Cerebellar cortex (tissue), 1 donor: ENCODE results near the gene PSMC1.
A peak's percentile ranks its signal among the peaks of the same experiment; 100 is the strongest.
"Not testable (repeated sequence)": the region's sequence is repeated elsewhere in the genome, so short reads cannot be mapped to it uniquely, and the experiment has no call there.

ENCODE experiments used
- DNase-seq: peaks from one replicate; pipeline ENCODE4 v3.0.0-alpha.2; 2015; ENCODE audit warnings: low spot score

PSMC1 gene

GRCh38 chr14:90256354-90257131 is at the start of gene PSMC1:
TSS of gene PSMC1 (plus strand) at chr14:90256553. CDS start at chr14:90256598, 45 bp downstream.
- DNase-seq, result peak; percentile 93

- DNase-seq, result no peak
Observed at GRCh38 chr14:90213099-90213748, 43.1 kb upstream of the PSMC1 start.

GRCh38 chr14:90228478-90228877 is 27.9 kb upstream of the PSMC1 start:
- DNase-seq, result no peak

- DNase-seq, result not testable (repeated sequence)
Observed at GRCh38 chr14:90229942-90230341, 26.4 kb upstream of the PSMC1 start.

GRCh38 chr14:90235179-90235976 is 21.0 kb upstream of the PSMC1 start:
- DNase-seq, result peak; percentile 30

GRCh38 chr14:90239139-90239538 is 17.2 kb upstream of the PSMC1 start:
- DNase-seq, result no peak

GRCh38 chr14:90242444-90242843 is 13.9 kb upstream of the PSMC1 start:
- no peak for DNase-seq

- no peak for DNase-seq
Observed at GRCh38 chr14:90246936-90247335, 9.4 kb upstream of the PSMC1 start.

- not testable (repeated sequence) for DNase-seq
Observed at GRCh38 chr14:90247441-90247840, 8.9 kb upstream of the PSMC1 start.

GRCh38 chr14:90248594-90248993 is 7.8 kb upstream of the PSMC1 start:
- no peak for DNase-seq

GRCh38 chr14:90253826-90254225 is 2.5 kb upstream of the PSMC1 start:
- DNase-seq, result no peak

GRCh38 chr14:90255871-90256270 is 482 bp upstream of the PSMC1 start:
- no peak for DNase-seq

GRCh38 chr14:90263748-90264449 is 7.5 kb downstream of the PSMC1 start:
- DNase-seq, result no peak

- no peak for DNase-seq
Observed at GRCh38 chr14:90266441-90267154, 10.2 kb downstream of the PSMC1 start.

GRCh38 chr14:90268420-90268819 is 12.1 kb downstream of the PSMC1 start:
- no peak for DNase-seq

- DNase-seq, result no peak
Observed at GRCh38 chr14:90272523-90272922, 16.2 kb downstream of the PSMC1 start.

- DNase-seq, result no peak
Observed at GRCh38 chr14:90273532-90273931, 17.2 kb downstream of the PSMC1 start.

- no peak for DNase-seq
Observed at GRCh38 chr14:90274019-90274418, 17.7 kb downstream of the PSMC1 start.

- DNase-seq, result no peak
Observed at GRCh38 chr14:90274808-90275457, 18.6 kb downstream of the PSMC1 start.

GRCh38 chr14:90275458-90275814 is 19.1 kb downstream of the PSMC1 start:
- no peak for DNase-seq

GRCh38 chr14:90275820-90276219 is 19.5 kb downstream of the PSMC1 start:
- DNase-seq, result no peak
